Common myeloid progenitor, CD34-positive (primary cell): Measurements from ENCODE around the gene ACOT7.

Experiments used
- CTCF ChIA-PET: fragments of 350-600 bp; sonication (Branson Sonifier 250); formaldehyde crosslinking; loops from one replicate; lab custom pipeline; 2021; ENCODE audit warnings: antibody characterized with exemption; lab: Charles Lee
- POLR2A ChIA-PET: fragments of 350-600 bp; sonication (Branson Sonifier 250); formaldehyde crosslinking; loops from one replicate; lab custom pipeline; 2021; ENCODE audit warnings: antibody characterized with exemption; lab: Charles Lee
- DNase-seq, 3 donors: peaks; one replicate each; pipeline versions ENCODE4 v3.0.0 to v3.0.0-alpha.2; 2013
- H3K27ac ChIP-seq, 2 experiments: 1 replicate in 1 of 2; 2 replicates in 1 of 2; pipeline ENCODE4 v1.7.0; 2013; ENCODE audit warnings: inconsistent platforms in 2 of 2, low read length in 2 of 2, mild to moderate bottlenecking in 2 of 2, low read depth in 1 of 2, moderate library complexity in 1 of 2; ENCODE audit not compliant: severe bottlenecking in 2 of 2, insufficient read depth in 1 of 2, poor library complexity in 1 of 2
- H3K27me3 ChIP-seq, 5 experiments: replicated peaks in 2 of 5; 1 replicate in 3 of 5; 2 replicates in 2 of 5; pipeline versions ENCODE4 v1.6.1 to v1.7.0; 2013; ENCODE audit warnings: low read length in 4 of 5, mild to moderate bottlenecking in 2 of 5, moderate library complexity in 2 of 5, inconsistent platforms in 1 of 5; ENCODE audit not compliant: insufficient read depth in 5 of 5, control insufficient read depth in 4 of 5
- H3K36me3 ChIP-seq, 4 experiments: 1 replicate in 2 of 4; 2 replicates in 2 of 4; pipeline versions ENCODE4 v1.6.1 to v1.7.0; 2013; ENCODE audit warnings: low read length in 3 of 4, control low read depth in 1 of 4, mild to moderate bottlenecking in 1 of 4; ENCODE audit not compliant: control insufficient read depth in 4 of 4, insufficient read depth in 4 of 4
- H3K4me1 ChIP-seq, 4 experiments: 1 replicate in 3 of 4; 2 replicates in 1 of 4; pipeline versions ENCODE4 v1.6.1 to v1.7.1; 2013; ENCODE audit warnings: low read length in 3 of 4, mild to moderate bottlenecking in 3 of 4, control low read depth in 1 of 4, inconsistent platforms in 1 of 4, moderate library complexity in 1 of 4; ENCODE audit not compliant: control insufficient read depth in 4 of 4, insufficient read depth in 4 of 4; ENCODE audit errors: control extremely low read depth in 1 of 4
- H3K4me3 ChIP-seq, 7 experiments: 1 replicate in 4 of 7; 2 replicates in 3 of 7; pipeline versions ENCODE4 v1.5.1 to v1.7.0; 2013; ENCODE audit warnings: mild to moderate bottlenecking in 7 of 7, low read length in 6 of 7, moderate library complexity in 6 of 7, inconsistent platforms in 2 of 7, low read depth in 2 of 7, control low read depth in 1 of 7; ENCODE audit not compliant: insufficient read depth in 4 of 7, control insufficient read depth in 1 of 7; ENCODE audit errors: extremely low read depth in 1 of 7
- H3K9me3 ChIP-seq, 5 experiments: 1 replicate in 4 of 5; 2 replicates in 1 of 5; pipeline versions ENCODE4 v1.6.1 to v1.7.1; 2013; ENCODE audit warnings: low read length in 4 of 5, mild to moderate bottlenecking in 2 of 5, inconsistent platforms in 1 of 5, low read depth in 1 of 5, moderate library complexity in 1 of 5; ENCODE audit not compliant: control insufficient read depth in 4 of 5, insufficient read depth in 2 of 5; ENCODE audit errors: control extremely low read depth in 1 of 5
- WGBS: methylation state at CpG from one replicate; pipeline ENCODE4 v1.1.5; 2013; ENCODE audit not compliant: insufficient coverage; 5-methylcytosine and 5-hydroxymethylcytosine counted together

Gene ACOT7

GRCh38 chr1:6410248-6410893 is 16.8 kb upstream of the ACOT7 start:
- Histone ChIP-seq H3K27ac (no peak overlapping the region), H3K9me3 (no peaks in the 10 kb centered on the region), H3K4me1 (peaks cover 0 to 5% (median 4%) of the 10 kb centered on the region in 4 experiments), H3K4me3 (no peak overlapping the region), H3K27me3 (peaks cover 0 to 25% (median 7%) of the 10 kb centered on the region in 5 experiments), H3K36me3 (no peaks in the 10 kb centered on the region)
- 97% methylated on average over 6 of the region's 13 CpGs for WGBS
- ChIA-PET CTCF (interaction anchor here (0.7 to 10.7 kb wide), 5 partner anchors 8 to 62 kb away, joined by 3 to 81 read pairs (median 5); partner anchors contain the start of gene HES2), POLR2A (no interaction called here)
- no peak for DNase-seq

- Histone ChIP-seq H3K4me1 (peaks cover 0 to 5% (median 4%) of the 10 kb centered on the region in 4 experiments), H3K27ac (no peak overlapping the region), H3K27me3 (peaks cover 0 to 21% (median 7%) of the 10 kb centered on the region in 5 experiments), H3K4me3 (no peak overlapping the region), H3K36me3 (no peaks in the 10 kb centered on the region), H3K9me3 (no peaks in the 10 kb centered on the region)
- ChIA-PET POLR2A (no interaction called here), CTCF (interaction anchor here (1.0 to 10.7 kb wide), 4 partner anchors 9 to 65 kb away, joined by 3 to 81 read pairs (median 6); partner anchors contain the start of gene HES2)
- 100% methylated on average over 2 of the region's 6 CpGs for WGBS
- no peak for DNase-seq
These were observed 16.2 kb upstream of the ACOT7 start for GRCh38 chr1:6409733-6410132.

DNA sequence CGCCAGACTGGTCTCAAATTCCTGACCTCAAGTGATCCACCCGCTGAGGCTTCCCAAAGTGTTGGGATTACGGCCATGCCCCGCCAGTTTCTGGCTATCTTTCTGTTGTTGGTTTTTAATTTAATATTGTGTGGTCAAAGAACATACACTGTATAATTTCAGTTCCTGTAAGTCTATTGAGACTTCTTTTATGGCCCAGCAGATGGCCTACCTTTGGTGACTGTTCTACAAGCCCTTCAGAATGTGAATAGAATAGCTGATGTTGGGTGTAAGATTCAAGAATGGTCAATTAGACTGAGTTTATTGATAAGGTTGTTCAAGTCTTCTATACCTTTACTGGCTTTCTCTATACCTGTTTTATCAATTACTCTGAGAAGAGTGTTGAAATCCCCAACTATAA is 15.5 kb upstream of the ACOT7 start:
- H3K27me3 ChIP-seq, result peaks cover 0 to 15% (median 4%) of the 10 kb centered on the region in 5 experiments
- WGBS, result no CpG with 5 or more reads among the region's 4 CpGs

DNA sequence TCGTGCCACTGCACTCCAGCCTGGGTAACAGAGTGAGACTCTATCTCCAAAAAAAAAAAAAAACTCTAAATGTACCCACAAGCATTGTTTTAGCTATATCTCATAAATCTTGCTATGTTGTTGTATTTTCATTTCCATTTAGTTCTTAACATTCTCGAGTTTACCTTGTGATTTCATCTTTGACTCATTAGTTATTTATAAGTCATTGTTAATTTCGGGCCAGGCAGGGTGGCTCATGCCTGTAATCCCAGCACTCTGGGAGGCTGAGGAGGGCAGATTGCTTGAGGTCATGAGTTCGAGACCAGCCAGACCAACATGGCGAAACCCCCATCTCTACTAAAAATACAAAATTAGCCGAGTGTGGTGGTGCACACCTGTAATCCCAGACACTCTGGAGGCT is 14.5 kb upstream of the ACOT7 start:
- H3K9me3 ChIP-seq, result no peaks in the 10 kb centered on the region
- DNase-seq, result no peak
- peaks cover 0 to 12% (median 4%) of the 10 kb centered on the region in 5 experiments for H3K27me3 ChIP-seq
- no peaks in the 10 kb centered on the region for H3K4me1 ChIP-seq
- H3K27ac ChIP-seq, result no peak overlapping the region
- H3K36me3 ChIP-seq, result no peaks in the 10 kb centered on the region
- ChIA-PET POLR2A (interaction anchor here (0.7 kb wide), 1 partner anchor 25 kb away, joined by 6 read pairs; no protein-coding TSS in a partner anchor), CTCF (interaction anchor here (0.7 to 10.7 kb wide), 7 partner anchors 10 to 63 kb away, joined by 3 to 81 read pairs (median 8); partner anchors contain the start of gene HES2)
- 100% methylated on average over 3 of the region's 6 CpGs for WGBS
- no peak overlapping the region for H3K4me3 ChIP-seq

More for the DNA sequence above, 15.5 kb upstream of the ACOT7 start:
- no peaks in the 10 kb centered on the region for H3K36me3 ChIP-seq
- no peaks in the 10 kb centered on the region for H3K9me3 ChIP-seq
- ChIA-PET POLR2A (no interaction called here), CTCF (interaction anchor here (1.0 to 10.7 kb wide), 3 partner anchors 9 to 64 kb away, joined by 3 to 81 read pairs (median 5); partner anchors contain the start of gene HES2)
- no peak overlapping the region for H3K4me3 ChIP-seq
- no peak for DNase-seq
- H3K4me1 ChIP-seq, result no peaks in the 10 kb centered on the region
- H3K27ac ChIP-seq, result no peak overlapping the region

- H3K4me3 ChIP-seq, result no peak overlapping the region
- CTCF ChIA-PET, result interaction anchor here (1.0 to 10.7 kb wide), 7 partner anchors 17 to 58 kb away, joined by 3 to 81 read pairs (median 8); partner anchors contain the start of gene HES2
- WGBS, result 93% methylated on average over 3 of the region's 6 CpGs
These were observed 8.1 kb upstream of the ACOT7 start for GRCh38 chr1:6401673-6402072.

DNA sequence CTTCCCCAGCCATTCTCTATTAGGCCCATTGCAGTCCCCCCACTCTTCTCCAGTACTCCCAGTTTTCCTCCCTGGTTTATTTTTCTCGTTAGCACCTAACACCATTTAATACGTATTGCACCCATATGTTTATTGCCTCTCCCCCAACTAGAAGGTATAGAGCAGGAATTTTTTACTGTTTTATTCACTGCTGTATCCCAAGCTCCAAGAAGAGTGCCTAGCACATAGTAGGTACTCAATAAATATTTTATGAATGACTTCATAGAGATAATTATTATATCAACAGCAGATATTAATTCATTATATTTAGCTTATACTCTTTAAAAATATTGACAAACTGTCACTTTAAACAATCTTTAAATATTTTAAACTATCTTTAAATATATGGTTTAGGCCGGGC is 5.7 kb upstream of the ACOT7 start:
- Histone ChIP-seq H3K36me3 (no peaks in the 10 kb centered on the region), H3K4me1 (peaks cover under 1 to 8% (median 3%) of the 10 kb centered on the region in 4 experiments), H3K27me3 (no peaks in the 10 kb centered on the region), H3K4me3 (no peak overlapping the region), H3K27ac (no peak overlapping the region), H3K9me3 (no peaks in the 10 kb centered on the region)
- ChIA-PET POLR2A (no interaction called here), CTCF (interaction anchor here (0.8 to 1.9 kb wide), 7 partner anchors 14 to 120 kb away, joined by 3 to 9 read pairs (median 3); no protein-coding TSS in a partner anchor)
- no peak for DNase-seq
- no CpG with 5 or more reads among the region's 3 CpGs for WGBS

More at GRCh38 chr1:6401673-6402072, 8.1 kb upstream of the ACOT7 start:
- Histone ChIP-seq H3K9me3 (no peaks in the 10 kb centered on the region), H3K27me3 (peaks cover 0 to 9% (median 3%) of the 10 kb centered on the region in 5 experiments), H3K4me1 (no peaks in the 10 kb centered on the region), H3K27ac (no peak overlapping the region), H3K36me3 (no peaks in the 10 kb centered on the region)
- DNase-seq, result peak in 2 of 3 donors; percentile 51 to 59
- POLR2A ChIA-PET, result interaction anchor here (0.5 to 1.3 kb wide), 3 partner anchors 10 to 53 kb away, joined by 3 to 8 read pairs (median 3); no protein-coding TSS in a partner anchor
